ENCODE results near the gene TTLL10.

DNA sequence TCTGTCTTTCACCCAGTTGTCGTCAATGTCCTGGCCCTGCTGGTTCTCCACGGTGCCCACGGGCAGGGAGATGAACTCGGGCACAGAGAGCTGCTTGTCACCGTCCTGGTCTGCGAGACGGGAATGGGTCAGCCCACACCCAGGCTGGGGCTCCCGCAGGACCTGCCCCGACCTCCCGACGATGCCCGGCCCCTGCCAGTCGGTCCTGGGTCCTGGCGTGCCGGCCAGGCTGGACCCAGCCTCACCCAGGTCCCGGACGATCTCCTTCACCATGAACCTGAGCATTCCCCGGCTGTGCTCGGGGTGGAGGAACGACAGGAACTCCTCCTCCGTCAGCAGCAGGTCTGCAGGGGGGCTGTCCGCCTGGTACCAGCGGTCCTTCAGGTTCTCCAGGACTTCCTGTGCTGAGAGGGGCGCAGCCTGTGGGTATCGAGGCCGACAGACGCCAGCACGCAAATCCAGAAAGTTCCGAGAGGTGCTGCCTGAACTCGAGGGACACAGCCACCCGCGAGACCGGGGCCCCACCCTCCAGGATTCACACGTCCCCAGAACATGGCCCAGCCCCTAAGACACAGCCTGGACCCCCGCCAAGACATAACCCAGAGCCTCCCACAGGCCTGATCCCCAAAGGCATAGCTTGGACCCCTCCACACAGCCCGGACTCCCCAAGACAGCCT lies 45.0 kb downstream of the TTLL10 start:
- TF ChIP-seq, protein P1, sequence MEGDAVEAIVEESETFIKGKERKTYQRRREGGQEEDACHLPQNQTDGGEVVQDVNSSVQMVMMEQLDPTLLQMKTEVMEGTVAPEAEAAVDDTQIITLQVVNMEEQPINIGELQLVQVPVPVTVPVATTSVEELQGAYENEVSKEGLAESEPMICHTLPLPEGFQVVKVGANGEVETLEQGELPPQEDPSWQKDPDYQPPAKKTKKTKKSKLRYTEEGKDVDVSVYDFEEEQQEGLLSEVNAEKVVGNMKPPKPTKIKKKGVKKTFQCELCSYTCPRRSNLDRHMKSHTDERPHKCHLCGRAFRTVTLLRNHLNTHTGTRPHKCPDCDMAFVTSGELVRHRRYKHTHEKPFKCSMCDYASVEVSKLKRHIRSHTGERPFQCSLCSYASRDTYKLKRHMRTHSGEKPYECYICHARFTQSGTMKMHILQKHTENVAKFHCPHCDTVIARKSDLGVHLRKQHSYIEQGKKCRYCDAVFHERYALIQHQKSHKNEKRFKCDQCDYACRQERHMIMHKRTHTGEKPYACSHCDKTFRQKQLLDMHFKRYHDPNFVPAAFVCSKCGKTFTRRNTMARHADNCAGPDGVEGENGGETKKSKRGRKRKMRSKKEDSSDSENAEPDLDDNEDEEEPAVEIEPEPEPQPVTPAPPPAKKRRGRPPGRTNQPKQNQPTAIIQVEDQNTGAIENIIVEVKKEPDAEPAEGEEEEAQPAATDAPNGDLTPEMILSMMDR (IDR thresholded peaks at IDR 0.05 in 8 of 11, conservative IDR thresholded peaks at IDR 0.05 in 3 of 11): no peak
- no peak for TF ChIP-seq POLR2A (IDR thresholded peaks at IDR 0.05)

All from spleen (tissue), 7 donors.